GM18499 (cell line): Measurements from ENCODE around the gene RTKN.
"Not testable (repeated sequence)": the region's sequence is repeated elsewhere in the genome, so short reads cannot be mapped to it uniquely, and the experiment has no call there.

Experiments
- ATAC-seq: cut with Tn5 transposase; IDR thresholded peaks from one replicate; pipeline ENCODE4 v1.9.1; 2021; ENCODE audit warnings: moderate number of reproducible peaks; ENCODE audit not compliant: insufficient read depth, unreplicated experiment

Gene RTKN

GRCh38 chr2:74462054-74462785, 20.5 kb upstream of the RTKN start:
- no peak for ATAC-seq

- no peak for ATAC-seq
Measured at GRCh38 chr2:74461187-74462053, 19.7 kb upstream of the RTKN start.

GRCh38 chr2:74460187-74460586, 18.4 kb upstream of the RTKN start:
- not testable (repeated sequence) for ATAC-seq

- ATAC-seq, result not testable (repeated sequence)
Measured at GRCh38 chr2:74459503-74460118, 17.9 kb upstream of the RTKN start.

GRCh38 chr2:74458938-74459363, 17.2 kb upstream of the RTKN start:
- ATAC-seq, result no peak

- ATAC-seq, result peak; percentile 74
Measured at GRCh38 chr2:74458132-74458937, 16.6 kb upstream of the RTKN start, which contains the start of gene WBP1. Gene WBP1, plus strand, starts transcription at chr2:74458438. Its CDS starts 165 bp downstream, at chr2:74458603.

- peak; percentile 10 for ATAC-seq
Measured at GRCh38 chr2:74457549-74458131, 15.9 kb upstream of the RTKN start.

GRCh38 chr2:74457129-74457548, 15.4 kb upstream of the RTKN start:
- no peak for ATAC-seq

GRCh38 chr2:74454654-74455511, 13.1 kb upstream of the RTKN start, which contains the start of gene INO80B:
Gene INO80B, plus strand, starts transcription at chr2:74455087. Its CDS starts 30 bp downstream, at chr2:74455117.
- peak; percentile 45 for ATAC-seq

- ATAC-seq, result no peak
Measured at GRCh38 chr2:74450570-74451190, 8.9 kb upstream of the RTKN start.

- no peak for ATAC-seq
Measured at GRCh38 chr2:74448771-74449170, 7.0 kb upstream of the RTKN start.

GRCh38 chr2:74447230-74447999, 5.7 kb upstream of the RTKN start:
- ATAC-seq, result no peak

GRCh38 chr2:74444498-74445318, 3.0 kb upstream of the RTKN start:
- no peak for ATAC-seq

- not testable (repeated sequence) for ATAC-seq
Measured at GRCh38 chr2:74442483-74443297, 953 bp upstream of the RTKN start.

GRCh38 chr2:74441170-74441689, 507 bp downstream of the RTKN start:
- ATAC-seq, result no peak
